Hematopoietic multipotent progenitor cell treated with erythropoietin and hydrocortisone succinate and interleukin-3 and kit ligand, for 8 days (in vitro differentiated cells): ENCODE measurements around the gene NR0B2.
"Not testable (repeated sequence)": the region's sequence is repeated elsewhere in the genome, so short reads cannot be mapped to it uniquely, and the experiment has no call there.

Experiments used
- DNase-seq: peaks from one replicate; pipeline ENCODE4 v3.0.0-alpha.2; 2015

Gene NR0B2

DNA sequence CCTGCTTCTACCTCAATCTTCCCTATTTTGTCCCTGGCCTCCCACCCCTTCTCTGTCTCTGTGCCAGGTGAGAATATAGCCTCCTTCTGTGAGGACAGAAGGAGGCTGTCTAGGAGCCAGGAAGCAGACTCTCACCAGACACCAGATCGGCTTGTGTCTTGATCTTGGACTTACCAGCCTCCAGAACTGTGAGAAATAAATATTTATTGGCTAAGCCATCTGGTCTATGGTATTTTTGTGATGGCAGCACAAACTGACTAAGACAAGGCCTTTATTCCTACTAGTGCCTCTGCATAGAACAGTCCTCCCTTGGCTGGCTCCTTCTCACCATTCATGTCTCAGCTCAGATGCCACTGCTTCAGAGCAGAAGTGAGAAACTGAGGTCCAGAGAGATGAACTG, 25.5 kb downstream of the NR0B2 start:
- DNase-seq = no peak

DNA sequence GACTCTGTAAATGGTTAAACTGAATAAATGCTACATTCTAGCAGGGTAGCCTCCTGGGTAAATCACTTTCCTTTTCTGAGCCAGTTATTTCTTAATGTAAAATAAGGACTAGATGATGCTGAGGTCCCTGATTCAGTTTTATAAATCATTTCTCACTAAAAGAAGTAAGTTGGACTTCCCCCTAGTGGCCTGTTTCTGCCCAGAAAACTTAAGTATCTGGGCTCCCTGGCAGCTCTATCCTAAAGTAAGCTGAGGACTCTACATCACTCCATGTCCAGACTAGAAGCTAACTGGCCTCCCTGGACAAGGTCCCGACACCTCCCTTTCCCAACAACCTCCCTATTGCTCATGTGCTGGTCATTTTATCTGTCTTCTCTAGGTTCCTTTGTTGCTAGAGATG, 26.6 kb downstream of the NR0B2 start:
- peak; percentile 48 for DNase-seq

DNA sequence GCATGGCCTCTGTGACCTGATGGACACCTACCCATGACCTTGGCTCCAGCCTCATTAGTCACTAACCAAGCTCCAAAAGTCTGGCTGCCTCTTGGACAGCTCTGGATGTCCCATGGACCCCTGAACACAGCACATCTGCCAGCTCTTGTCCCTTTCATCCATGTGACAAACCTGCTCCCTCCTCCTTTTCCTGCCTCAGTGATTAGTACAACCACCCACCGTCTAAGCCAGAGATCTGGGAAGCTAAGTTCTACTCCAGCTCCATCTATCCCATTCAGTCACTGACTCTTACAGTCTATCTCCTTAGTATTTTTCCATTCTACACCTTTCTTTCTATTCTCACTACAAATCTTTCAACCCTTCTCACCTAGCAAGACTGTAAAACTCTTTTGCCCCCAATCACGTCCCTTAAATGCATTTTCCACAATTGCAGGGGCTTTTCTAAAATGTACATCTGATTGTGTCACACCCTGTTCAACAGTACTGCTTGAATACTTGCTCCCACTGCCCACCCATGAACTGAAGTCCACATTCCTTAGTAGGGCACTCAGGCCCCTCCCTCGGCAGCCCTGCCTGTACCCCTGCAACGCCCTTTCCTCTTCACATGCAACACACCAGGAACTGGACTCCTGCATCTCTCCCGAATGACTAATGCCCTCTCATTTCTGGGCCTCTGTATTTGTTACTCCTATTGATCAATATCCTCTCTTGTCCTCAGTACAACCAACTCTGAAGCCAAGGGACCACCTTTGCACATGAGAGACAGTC, 30.9 kb downstream of the NR0B2 start:
- DNase-seq = no peak

DNA sequence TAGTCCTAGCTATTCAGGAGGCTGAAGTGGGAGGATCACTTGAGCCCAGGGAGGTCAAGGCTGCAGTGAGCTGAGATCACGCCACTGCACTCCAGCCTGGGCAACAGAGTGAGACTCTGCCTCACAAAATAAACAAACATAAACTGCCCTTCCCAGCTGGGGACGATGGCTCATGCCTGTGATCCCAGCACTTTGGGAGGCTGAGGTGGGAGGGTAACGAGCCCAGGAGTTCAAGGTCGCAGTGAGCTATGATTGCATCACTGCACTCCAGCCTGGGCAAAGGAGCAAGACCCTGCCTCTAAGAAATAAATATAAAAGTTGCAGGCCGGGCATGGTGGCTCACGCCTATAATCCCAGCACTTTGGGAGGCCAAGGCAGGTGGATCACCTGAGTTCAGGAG, 32.2 kb downstream of the NR0B2 start:
- DNase-seq = not testable (repeated sequence)

DNA sequence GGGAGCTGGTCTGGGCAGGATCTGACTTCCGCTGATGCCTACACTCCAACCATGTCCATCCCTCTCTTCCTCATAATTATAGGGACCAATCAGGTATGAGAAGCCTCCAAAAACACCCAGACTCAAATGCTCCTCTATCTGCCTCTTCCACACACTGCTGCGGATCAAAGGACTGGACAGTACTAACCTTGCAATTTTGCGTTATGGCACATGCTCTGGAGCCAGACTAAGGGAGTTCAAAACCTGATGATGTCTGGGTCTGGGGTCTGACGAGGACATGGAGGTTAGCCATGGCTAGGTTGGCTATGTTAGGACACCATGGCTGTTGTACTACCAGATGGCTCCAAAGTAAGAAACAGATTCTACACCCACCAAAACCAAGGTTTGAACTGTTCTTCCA, 34.0 kb downstream of the NR0B2 start:
- DNase-seq = no peak

DNA sequence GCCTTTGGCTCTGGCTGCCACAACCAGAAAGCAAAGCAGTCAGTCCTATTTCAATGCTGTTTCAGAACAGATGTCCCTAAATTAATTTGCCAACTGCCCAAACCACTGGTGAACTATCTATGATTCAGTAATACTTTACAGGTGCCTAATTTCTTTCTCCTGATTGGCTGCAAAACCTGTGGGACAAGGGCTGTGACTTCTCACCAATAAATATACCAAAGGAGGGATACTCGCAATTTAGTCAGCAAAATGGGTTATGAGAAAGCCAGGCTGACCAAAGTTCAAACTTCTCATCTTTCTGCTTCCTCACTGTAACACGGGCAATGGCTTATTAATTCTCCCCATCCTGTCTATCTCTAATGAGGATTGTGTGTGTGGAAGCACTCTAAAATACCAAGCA, 36.4 kb downstream of the NR0B2 start:
- DNase-seq = no peak

DNA sequence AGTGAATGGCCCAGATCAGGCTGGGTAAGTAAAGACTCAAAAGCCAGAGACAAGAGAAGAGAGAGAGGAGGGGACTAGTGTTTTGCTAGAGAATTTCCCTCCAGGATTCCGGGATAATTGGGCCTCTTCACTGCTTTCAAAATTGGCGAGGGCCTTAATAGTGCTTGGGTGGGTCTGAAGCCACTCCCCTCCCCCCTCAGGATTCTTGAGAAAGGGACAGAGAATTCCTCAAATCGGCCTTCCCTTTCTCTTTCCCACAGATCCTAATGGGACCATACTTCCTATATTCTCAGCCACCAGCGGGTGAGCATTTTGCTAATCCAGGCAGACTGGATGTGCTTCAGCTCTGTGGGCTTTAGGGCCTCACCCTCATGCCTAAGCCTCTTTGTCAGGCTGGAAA, 38.9 kb downstream of the NR0B2 start:
- no peak for DNase-seq

DNA sequence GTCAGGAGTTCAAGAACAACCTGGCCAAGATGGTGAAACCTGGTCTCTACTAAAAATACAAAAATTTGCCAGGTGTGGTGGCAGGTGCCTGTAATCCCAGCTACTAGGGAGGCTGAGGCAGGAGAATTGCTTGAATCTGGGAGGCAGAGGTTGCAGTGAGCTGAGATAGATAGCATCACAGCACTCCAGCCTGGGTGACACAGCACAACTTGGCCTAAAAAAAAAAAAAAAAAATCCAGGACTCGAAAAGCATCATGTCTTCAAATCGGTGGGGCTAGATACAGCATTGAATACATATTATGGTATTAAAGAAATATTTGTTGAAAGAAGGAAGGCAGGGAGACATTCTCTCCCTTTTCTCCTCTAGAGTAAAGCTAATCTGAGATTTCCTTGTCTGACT, 40.7 kb downstream of the NR0B2 start:
- DNase-seq = not testable (repeated sequence)

DNA sequence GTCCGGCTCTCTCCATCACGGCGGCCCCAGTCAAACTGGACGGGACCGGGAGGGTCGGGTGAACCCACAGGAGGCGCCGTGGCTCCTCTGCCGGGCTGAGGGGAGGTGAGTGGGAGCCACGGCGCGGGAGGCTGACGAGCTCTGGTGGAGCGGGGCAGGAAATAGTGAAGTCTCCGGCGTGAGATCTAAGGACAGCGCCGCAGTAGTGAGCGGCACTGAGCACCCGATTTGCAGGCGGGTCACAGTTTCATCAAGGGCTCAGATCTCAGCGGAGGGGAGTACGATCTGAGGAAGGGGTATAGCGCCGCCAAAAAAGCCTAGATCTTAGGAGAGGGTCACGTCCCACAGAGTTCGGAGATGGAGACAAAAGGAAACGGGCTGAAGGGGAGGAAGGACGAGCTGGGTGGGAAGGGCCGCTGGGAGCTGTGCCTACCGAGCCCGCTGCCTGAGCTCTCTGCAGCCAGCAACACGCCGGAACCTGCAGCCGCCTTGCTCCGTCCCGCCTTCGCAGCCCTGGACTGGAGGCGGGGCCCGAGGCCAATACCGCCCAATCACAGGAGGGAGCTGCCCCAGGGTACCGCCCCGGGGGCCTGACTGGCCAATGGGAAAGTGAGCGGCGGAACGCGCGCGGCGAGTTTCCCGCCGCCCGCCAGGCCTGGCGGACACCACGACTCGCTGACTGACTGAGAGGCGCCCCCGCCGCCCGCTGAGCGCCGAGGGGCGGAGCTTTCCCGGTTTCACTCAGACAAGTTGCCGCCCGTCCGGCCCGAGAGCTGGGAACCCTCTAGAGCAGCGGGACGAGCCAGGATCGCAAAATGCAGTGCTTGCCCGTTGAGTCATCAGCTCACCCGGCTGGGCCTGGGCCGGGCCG, 48.9 kb downstream of the NR0B2 start:
- peak; percentile 97 for DNase-seq

DNA sequence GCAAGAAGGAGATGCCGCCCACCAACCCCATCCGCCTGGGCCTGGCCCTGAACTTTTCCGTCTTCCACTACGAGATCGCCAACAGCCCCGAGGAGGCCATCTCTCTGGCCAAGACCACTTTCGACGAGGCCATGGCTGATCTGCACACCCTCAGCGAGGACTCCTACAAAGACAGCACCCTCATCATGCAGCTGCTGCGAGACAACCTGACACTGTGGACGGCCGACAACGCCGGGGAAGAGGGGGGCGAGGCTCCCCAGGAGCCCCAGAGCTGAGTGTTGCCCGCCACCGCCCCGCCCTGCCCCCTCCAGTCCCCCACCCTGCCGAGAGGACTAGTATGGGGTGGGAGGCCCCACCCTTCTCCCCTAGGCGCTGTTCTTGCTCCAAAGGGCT, 50.1 kb downstream of the NR0B2 start:
- DNase-seq = no peak

DNA sequence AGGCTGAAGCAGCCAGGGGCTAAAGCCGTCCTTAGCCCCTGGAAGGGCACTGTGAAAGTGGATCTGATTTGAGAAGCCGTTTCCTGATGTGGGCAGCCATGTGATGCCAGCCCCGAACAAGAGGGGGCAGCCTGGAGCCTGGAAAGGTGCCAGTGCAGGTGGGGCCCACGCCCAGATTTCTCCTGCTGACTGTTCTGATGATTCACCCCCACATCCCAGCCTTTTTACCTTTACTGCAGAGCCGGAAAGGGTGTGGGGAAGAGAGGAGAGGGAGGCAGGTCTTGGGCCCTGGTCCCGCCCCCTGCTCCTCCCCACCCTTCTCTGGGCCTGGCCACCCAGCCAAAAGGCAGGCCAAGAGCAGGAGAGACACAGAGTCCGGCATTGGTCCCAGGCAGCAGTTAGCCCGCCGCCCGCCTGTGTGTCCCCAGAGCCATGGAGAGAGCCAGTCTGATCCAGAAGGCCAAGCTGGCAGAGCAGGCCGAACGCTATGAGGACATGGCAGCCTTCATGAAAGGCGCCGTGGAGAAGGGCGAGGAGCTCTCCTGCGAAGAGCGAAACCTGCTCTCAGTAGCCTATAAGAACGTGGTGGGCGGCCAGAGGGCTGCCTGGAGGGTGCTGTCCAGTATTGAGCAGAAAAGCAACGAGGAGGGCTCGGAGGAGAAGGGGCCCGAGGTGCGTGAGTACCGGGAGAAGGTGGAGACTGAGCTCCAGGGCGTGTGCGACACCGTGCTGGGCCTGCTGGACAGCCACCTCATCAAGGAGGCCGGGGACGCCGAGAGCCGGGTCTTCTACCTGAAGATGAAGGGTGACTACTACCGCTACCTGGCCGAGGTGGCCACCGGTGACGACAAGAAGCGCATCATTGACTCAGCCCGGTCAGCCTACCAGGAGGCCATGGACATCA, 50.7 kb downstream of the NR0B2 start, which contains the start of gene SFN:
SFN (plus strand) TSS at position 369 of the 904 bp plus-strand sequence; CDS start at position 433, 64 bp downstream.
- peak; percentile 43 for DNase-seq

DNA sequence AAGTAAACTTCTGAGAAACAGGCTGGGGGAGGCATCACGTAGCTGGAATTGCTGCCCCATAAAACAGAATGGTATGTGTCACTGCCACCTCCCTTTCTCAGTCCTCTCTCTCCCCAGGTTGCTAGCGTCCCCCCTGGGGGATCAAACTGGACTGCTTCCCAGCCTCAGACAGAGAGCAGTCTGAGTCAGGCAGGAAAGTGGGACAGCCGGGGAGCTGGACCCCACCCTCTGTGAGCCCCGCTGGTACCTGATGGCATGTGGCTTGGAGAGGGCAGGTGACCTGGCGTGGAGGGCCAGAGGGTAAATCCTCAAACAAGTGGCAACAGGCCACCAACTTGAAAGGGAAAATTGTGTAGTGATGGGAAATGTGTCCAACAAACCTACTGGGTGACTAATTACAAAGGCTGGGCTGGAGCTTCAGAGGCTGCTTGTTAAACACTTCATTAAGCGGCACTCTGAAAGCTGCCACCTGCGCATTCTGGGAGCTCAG, 51.8 kb downstream of the NR0B2 start:
- no peak for DNase-seq
